GM12891 (cell line): Measurements from ENCODE around the gene IPCEF1.

Experiments
- DNase-seq: peaks from one replicate; pipeline ENCODE4 v3.0.0; 2011; ENCODE audit warnings: low spot score; ENCODE audit not compliant: insufficient read length
- FAIRE-seq: peaks from 2 replicates; lab custom pipeline; 2011; peaks lifted over from hg19 to GRCh38; lab: Jason Lieb, UNC
- PAX5 ChIP-seq: IDR thresholded peaks from 2 replicates; pipeline ENCODE4 v1.6.1; 2011; ENCODE audit warnings: low read length, moderate library complexity, mild to moderate bottlenecking; ENCODE audit not compliant: insufficient read depth, severe bottlenecking
- POLR2A ChIP-seq: IDR thresholded peaks from 2 replicates; pipeline ENCODE4 v1.6.1; 2011; ENCODE audit warnings: low read depth, low read length, control low read depth
- POLR2AphosphoS5 ChIP-seq: IDR thresholded peaks from 2 replicates; pipeline ENCODE4 v1.6.1; 2011; ENCODE audit warnings: low read depth, low read length, control low read depth
- POU2F2 ChIP-seq: IDR thresholded peaks from 2 replicates; pipeline ENCODE4 v1.6.1; 2011; ENCODE audit warnings: low read depth, mild to moderate bottlenecking, control low read depth, low read length, moderate library complexity
- SPI1 ChIP-seq: IDR thresholded peaks from 2 replicates; pipeline ENCODE4 v1.6.1; 2011; ENCODE audit warnings: low read depth, low read length, control low read depth
- TAF1 ChIP-seq: IDR thresholded peaks from 2 replicates; pipeline ENCODE4 v1.6.1; 2011; ENCODE audit warnings: low read depth, low read length, control low read depth

IPCEF1 gene

GRCh38 chr6:154394571-154394970 is 38.0 kb upstream of the IPCEF1 start:
- TF ChIP-seq TAF1 (no peak), POU2F2 (no peak), POLR2A (no peak), PAX5 (no peak), SPI1 (no peak), POLR2AphosphoS5 (no peak)
- DNase-seq (no peak), FAIRE-seq (no peak)

GRCh38 chr6:154390034-154390433 is 33.4 kb upstream of the IPCEF1 start:
- no peak for TF ChIP-seq PAX5
- no peak for TF ChIP-seq POU2F2
- TF ChIP-seq SPI1, result no peak
- no peak for TF ChIP-seq POLR2AphosphoS5
- TF ChIP-seq POLR2A, result no peak
- DNase-seq, result no peak
- no peak for FAIRE-seq

DNA sequence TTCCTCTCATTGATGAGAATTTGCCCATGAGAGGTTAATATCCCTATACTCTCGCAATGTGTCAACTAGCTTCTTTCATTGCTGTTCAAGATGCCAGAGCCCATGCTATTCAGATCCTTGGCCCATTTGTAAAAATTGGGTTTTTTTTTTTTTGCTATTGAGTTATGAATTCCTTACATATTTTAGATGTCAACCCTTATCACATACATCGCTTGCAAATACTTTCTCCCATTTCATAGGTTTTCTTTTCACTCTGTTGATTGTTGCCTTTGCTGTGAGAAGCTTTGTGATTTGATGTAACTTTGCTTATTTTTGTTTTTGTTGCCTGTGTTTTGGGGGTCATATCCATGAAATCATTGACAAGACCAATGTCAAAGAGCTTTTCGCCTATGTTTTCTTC is 32.2 kb upstream of the IPCEF1 start:
- DNase-seq (no peak), FAIRE-seq (no peak)
- TF ChIP-seq TAF1 (no peak), SPI1 (no peak), PAX5 (no peak), POU2F2 (no peak), POLR2A (no peak), POLR2AphosphoS5 (no peak)

GRCh38 chr6:154386848-154387717 is 30.5 kb upstream of the IPCEF1 start:
- no peak for TF ChIP-seq POU2F2
- TF ChIP-seq SPI1, result no peak
- no peak for TF ChIP-seq PAX5
- no peak for TF ChIP-seq POLR2A
- TF ChIP-seq POLR2AphosphoS5, result no peak
- no peak for TF ChIP-seq TAF1
- FAIRE-seq, result no peak
- DNase-seq, result no peak

GRCh38 chr6:154384191-154384590 is 27.6 kb upstream of the IPCEF1 start:
- FAIRE-seq (no peak), DNase-seq (no peak)
- TF ChIP-seq POLR2A (no peak), TAF1 (no peak), POLR2AphosphoS5 (no peak), POU2F2 (no peak), PAX5 (no peak), SPI1 (no peak)

DNA sequence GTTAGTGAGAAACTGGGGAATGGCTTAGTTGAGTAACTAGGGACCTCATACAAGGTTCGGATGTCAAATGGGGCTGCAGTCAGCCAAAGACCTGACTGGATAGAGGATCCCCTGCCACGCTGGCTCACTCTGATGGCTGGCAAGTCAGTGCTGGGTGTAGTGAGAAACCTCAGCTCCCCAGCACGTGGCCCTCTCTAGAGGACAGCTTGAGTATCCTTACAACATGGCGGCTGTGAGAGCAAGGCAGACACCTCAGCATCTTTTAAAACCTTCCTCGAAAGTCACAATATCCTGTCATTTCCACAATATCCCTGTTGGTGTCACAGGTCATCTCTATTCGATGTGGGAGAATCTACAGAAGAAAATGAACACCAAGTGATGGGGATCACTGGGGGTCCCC is 26.7 kb upstream of the IPCEF1 start:
- FAIRE-seq (no peak), DNase-seq (no peak)
- TF ChIP-seq PAX5, result no peak
- no peak for TF ChIP-seq POU2F2
- TF ChIP-seq TAF1, result no peak
- no peak for TF ChIP-seq POLR2A
- TF ChIP-seq SPI1, result no peak
- TF ChIP-seq POLR2AphosphoS5, result no peak

- DNase-seq, result no peak
- no peak for FAIRE-seq
- TF ChIP-seq PAX5, result no peak
- no peak for TF ChIP-seq SPI1
- no peak for TF ChIP-seq TAF1
- no peak for TF ChIP-seq POLR2AphosphoS5
- no peak for TF ChIP-seq POU2F2
- TF ChIP-seq POLR2A, result no peak
Measured at GRCh38 chr6:154382740-154383139, 26.1 kb upstream of the IPCEF1 start.

DNA sequence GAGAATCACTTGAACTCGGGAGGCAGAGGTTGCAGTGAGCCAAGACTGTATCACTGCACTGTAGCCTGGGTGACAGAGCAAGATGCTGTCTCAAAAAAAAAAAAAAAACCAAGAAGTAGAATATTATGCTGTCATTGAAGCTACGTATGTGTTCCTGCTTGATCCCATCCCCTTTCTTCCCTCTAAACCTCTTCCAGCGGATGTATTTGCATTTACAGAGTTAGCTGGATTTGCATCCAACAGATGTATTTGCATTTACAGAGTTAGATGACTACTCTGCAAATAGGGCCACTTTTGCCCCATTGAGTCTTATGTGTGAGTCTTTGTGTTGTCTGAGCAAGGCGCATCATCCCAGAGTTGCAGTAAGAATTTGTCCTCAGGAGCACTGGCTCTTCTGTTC is 24.9 kb upstream of the IPCEF1 start:
- TF ChIP-seq SPI1 (no peak), POLR2A (no peak), PAX5 (no peak), POLR2AphosphoS5 (no peak), POU2F2 (no peak), TAF1 (no peak)
- FAIRE-seq, result no peak
- DNase-seq, result no peak

- FAIRE-seq (no peak), DNase-seq (no peak)
- TF ChIP-seq POU2F2, result no peak
- TF ChIP-seq POLR2AphosphoS5, result no peak
- no peak for TF ChIP-seq SPI1
- no peak for TF ChIP-seq POLR2A
- TF ChIP-seq PAX5, result no peak
- TF ChIP-seq TAF1, result no peak
Measured at GRCh38 chr6:154380741-154381140, 24.1 kb upstream of the IPCEF1 start.

DNA sequence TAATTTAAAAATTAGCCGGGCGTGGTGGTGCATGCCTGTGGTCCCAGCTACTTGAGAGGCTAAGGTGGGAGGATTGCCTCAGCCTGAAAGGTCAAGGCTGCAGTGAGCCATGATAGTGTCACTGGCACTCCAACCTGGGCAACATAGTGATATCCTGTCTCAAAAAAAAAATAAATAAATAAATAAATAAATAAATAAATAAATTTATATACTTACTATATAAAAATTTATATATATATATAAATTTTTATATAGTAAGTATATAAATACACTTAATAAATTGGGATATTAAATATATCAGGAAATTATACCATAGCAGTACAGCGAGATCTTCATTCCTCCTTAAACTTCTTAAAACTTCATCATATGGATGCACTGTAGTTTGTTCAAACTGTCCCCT is 23.0 kb upstream of the IPCEF1 start:
- FAIRE-seq, result no peak
- no peak for DNase-seq
- no peak for TF ChIP-seq POLR2AphosphoS5
- no peak for TF ChIP-seq POU2F2
- no peak for TF ChIP-seq TAF1
- no peak for TF ChIP-seq SPI1
- TF ChIP-seq POLR2A, result no peak
- TF ChIP-seq PAX5, result no peak
